Mesodermal cell (in vitro differentiated cells): ENCODE results near the gene POC1B.

Experiments used
- H3K27ac ChIP-seq: 2 replicates; pipeline ENCODE4 v1.7.0; 2013; ENCODE audit warnings: mild to moderate bottlenecking, low read depth, low read length, moderate library complexity; ENCODE audit not compliant: severe bottlenecking
- H3K36me3 ChIP-seq: 2 replicates; pipeline ENCODE4 v1.7.1; 2013; ENCODE audit warnings: mild to moderate bottlenecking, low read length, moderate library complexity; ENCODE audit not compliant: control insufficient read depth, insufficient read depth
- H3K4me1 ChIP-seq: one replicate; pipeline ENCODE4 v1.7.1; 2013; ENCODE audit warnings: mild to moderate bottlenecking, low read length; ENCODE audit not compliant: insufficient read depth, control insufficient read depth, poor library complexity, severe bottlenecking
- H3K4me3 ChIP-seq: 2 replicates; pipeline ENCODE4 v1.7.0; 2013; ENCODE audit warnings: low read length, control low read depth, mild to moderate bottlenecking; ENCODE audit not compliant: insufficient read depth, poor library complexity, severe bottlenecking; ENCODE audit errors: extremely low read depth
- H3K9me3 ChIP-seq: 2 replicates; pipeline ENCODE4 v1.7.1; 2013; ENCODE audit warnings: mild to moderate bottlenecking, low read length, moderate library complexity; ENCODE audit not compliant: control insufficient read depth
- WGBS, 2 experiments: methylation state at CpG; one replicate each; pipeline ENCODE4 v1.1.5; 2013; ENCODE audit warnings: missing lambda C conversion rate in 2 of 2; ENCODE audit not compliant: insufficient coverage in 2 of 2; 5-methylcytosine and 5-hydroxymethylcytosine counted together

Gene POC1B

DNA sequence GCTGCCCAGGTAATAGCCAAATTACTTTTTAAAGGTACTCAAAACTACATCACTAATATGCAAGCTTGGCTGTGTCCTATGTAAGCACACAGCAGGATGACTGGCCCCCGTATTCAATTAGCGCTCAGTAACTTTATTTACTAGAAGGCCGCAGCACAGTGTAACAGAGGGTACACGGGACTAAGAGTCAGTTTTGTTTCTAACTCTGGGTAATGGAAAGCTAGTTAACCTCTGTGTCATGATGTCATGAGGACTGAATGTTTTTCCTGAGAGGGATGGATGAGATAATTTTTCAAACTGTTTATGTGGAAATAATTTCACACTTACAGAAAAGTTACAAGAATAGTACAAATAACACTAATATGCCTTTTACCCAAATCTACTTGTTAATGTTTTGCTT lies 28.4 kb downstream of the POC1B start:
- no peaks in the 10 kb centered on the region for H3K9me3 ChIP-seq
- no peaks in the 10 kb centered on the region for H3K4me1 ChIP-seq
- H3K36me3 ChIP-seq: peaks cover 13% of the 10 kb centered on the region
- no peak overlapping the region for H3K27ac ChIP-seq
- whole genome bisulfite sequencing, 2 experiments: 87 to 97% methylated on average over 4 of the region's 4 CpGs
- H3K4me3 ChIP-seq: no peak overlapping the region

DNA sequence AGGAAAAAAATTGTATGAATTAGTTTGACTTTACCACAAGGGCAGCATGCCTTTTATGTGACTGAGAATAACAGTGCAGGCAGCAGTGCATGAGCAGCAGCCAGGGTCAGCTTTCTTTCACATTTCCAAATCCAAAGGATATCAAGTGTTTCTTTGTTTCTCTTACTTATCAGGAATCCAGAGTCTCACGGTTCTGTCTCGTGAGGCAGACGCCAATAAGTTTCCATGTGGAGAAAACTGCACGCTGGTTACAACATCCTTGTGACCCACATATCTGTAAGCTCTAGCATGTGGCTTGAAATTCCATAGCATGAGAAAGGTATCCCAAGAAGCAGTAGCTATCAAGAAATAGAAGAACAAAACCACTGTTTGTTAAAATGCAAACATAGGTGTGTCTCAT lies 28.8 kb downstream of the POC1B start:
- Histone ChIP-seq H3K4me1 (no peaks in the 10 kb centered on the region), H3K36me3 (peaks cover 13% of the 10 kb centered on the region), H3K27ac (no peak overlapping the region), H3K4me3 (no peak overlapping the region), H3K9me3 (no peaks in the 10 kb centered on the region)
- 90 to 96% methylated on average over 3 to 4 of the region's 4 CpGs for WGBS, 2 experiments

DNA sequence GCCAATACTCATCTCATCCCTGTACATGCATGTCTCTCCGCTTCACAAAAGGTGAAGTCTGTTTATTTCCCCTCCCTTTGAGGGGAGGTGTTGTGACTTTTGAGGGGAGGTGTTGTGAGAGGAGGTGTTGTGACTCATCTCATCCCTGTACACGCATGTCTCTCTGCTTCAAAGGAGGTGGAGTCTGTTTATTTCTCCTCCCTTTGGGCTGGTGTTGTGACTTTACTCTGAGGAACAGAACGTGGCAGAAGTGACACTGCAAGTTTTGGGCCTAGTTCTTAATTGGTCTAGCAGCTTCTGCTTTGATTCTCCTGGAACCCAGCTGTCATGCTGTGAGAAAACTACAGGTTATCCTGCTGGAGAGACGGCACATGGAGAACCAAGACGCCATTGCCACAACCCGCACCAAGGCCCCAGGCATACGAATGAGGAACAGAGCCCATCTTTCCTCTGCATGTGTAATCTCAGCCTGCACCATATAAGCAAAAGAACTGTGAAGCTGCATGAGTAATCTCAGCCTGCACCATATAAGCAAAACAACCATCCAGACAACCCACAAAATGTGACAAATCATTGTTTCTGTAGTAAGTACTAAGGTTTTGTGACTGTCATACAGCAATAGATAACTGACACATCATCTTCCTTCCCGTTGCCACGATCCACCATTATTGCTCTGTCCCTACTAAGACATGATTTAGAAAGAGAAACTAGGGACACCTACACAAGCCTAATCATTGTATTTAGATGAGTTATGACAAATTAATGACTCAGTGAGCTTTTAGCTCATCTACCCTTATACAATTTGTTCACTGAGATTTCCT lies 31.2 kb downstream of the POC1B start:
- H3K9me3 ChIP-seq: no peaks in the 10 kb centered on the region
- 88 to 91% methylated on average over 3 to 5 of the region's 9 CpGs for WGBS, 2 experiments
- no peaks in the 10 kb centered on the region for H3K4me1 ChIP-seq
- H3K36me3 ChIP-seq: peaks cover 18% of the 10 kb centered on the region
- no peak overlapping the region for H3K4me3 ChIP-seq
- H3K27ac ChIP-seq: no peak overlapping the region

DNA sequence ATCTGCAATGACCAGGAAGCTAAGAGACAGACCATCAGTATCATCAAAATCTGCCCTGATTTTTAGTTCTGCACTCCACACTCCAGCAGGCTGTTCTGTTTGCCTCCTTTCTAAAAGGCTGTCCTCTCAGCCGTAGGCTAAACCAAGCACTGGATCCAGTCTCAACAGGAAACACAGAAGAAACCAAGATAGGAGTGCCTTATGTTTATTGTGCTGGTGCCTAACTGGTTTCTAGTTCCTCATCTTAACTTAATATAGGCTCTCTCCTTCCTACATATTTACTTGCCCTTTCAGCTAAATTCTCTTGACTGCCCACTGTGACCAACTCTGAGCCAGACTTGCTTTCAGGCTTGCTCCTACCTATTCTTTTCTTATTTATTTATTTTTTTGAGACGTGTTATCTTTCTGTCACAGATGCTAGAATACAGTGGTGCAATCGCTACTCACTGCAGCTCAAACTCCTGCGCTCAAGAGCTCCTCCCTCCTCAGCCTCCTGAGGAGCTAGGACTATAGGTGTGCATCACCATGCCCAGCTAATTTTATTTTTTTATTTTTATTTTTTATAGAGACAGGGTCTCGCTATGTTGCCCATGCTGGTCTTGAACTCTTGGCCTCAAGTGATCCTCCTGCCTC lies 32.1 kb downstream of the POC1B start:
- H3K4me1 ChIP-seq: no peaks in the 10 kb centered on the region
- no peak overlapping the region for H3K4me3 ChIP-seq
- no peak overlapping the region for H3K27ac ChIP-seq
- H3K36me3 ChIP-seq: peaks cover 24% of the 10 kb centered on the region
- no peaks in the 10 kb centered on the region for H3K9me3 ChIP-seq
- 95 to 100% methylated on average over 3 of the region's 5 CpGs for WGBS, 2 experiments

GRCh38 chr12:89492883-89493282 lies 33.0 kb downstream of the POC1B start:
- WGBS, 2 experiments: 64 to 65% methylated on average over 4 to 5 of the region's 5 CpGs

GRCh38 chr12:89490922-89491321 lies 34.9 kb downstream of the POC1B start:
- Histone ChIP-seq H3K4me1 (no peaks in the 10 kb centered on the region), H3K4me3 (no peak overlapping the region), H3K9me3 (no peaks in the 10 kb centered on the region), H3K36me3 (peaks cover 30% of the 10 kb centered on the region), H3K27ac (no peak overlapping the region)
- 100% methylated on average over 1 of the region's 1 CpG; no CpG with 5 or more reads in 1 of the 2 experiments for WGBS, 2 experiments

More at GRCh38 chr12:89492883-89493282, 33.0 kb downstream of the POC1B start:
- Histone ChIP-seq H3K27ac (no peak overlapping the region), H3K4me3 (no peak overlapping the region), H3K4me1 (no peaks in the 10 kb centered on the region), H3K36me3 (peaks cover 24% of the 10 kb centered on the region), H3K9me3 (no peaks in the 10 kb centered on the region)

- Histone ChIP-seq H3K36me3 (peaks cover 20% of the 10 kb centered on the region), H3K9me3 (no peaks in the 10 kb centered on the region), H3K27ac (no peak overlapping the region), H3K4me1 (no peaks in the 10 kb centered on the region), H3K4me3 (no peak overlapping the region)
- 67 to 84% methylated on average over 2 of the region's 2 CpGs for WGBS, 2 experiments
These were observed 39.6 kb downstream of the POC1B start for GRCh38 chr12:89486264-89486663.

- Histone ChIP-seq H3K4me3 (no peak overlapping the region), H3K9me3 (no peaks in the 10 kb centered on the region), H3K4me1 (no peaks in the 10 kb centered on the region), H3K27ac (no peak overlapping the region), H3K36me3 (peaks cover 15% of the 10 kb centered on the region)
- WGBS, 2 experiments: 80 to 100% methylated on average over 1 of the region's 1 CpG
These were observed 41.4 kb downstream of the POC1B start for GRCh38 chr12:89484470-89484869.

DNA sequence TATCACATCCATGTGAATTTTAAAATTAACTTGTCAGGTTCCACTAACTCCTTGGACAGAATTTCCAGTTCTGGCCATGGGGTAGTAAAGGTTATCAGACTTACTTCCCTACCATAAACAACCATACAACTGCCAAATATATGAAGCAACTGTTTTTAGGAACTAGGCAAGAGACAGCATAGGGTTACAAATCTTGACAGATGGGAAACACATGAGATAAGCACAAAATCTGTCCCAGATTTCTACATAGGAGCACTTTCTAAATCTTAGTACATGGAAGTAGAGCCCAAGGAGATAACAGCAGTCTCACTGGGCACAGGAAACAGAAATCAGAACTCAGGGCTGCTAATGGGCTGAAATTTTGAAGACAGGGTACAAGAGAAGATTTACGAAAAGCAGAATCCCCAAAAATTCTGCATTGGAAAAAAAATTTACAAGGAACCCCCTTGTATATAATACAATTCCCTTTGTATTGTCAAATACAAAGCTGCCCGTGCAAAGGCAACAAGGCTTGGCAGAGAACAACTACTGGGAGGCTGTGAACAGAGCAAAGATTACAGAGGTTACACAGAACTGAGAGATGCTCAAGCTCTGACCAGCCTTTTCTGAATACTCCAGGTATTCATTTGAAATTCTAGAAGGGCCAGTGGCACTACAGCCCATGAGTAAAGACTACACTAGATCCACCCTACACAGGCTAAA lies 44.5 kb downstream of the POC1B start:
- no peaks in the 10 kb centered on the region for H3K36me3 ChIP-seq
- no peak overlapping the region for H3K27ac ChIP-seq
- WGBS, 2 experiments: 100% methylated on average over 1 to 2 of the region's 2 CpGs
- H3K4me1 ChIP-seq: no peaks in the 10 kb centered on the region
- no peak overlapping the region for H3K4me3 ChIP-seq
- H3K9me3 ChIP-seq: no peaks in the 10 kb centered on the region

- Histone ChIP-seq H3K4me3 (no peak overlapping the region), H3K9me3 (no peaks in the 10 kb centered on the region), H3K36me3 (no peaks in the 10 kb centered on the region), H3K4me1 (no peaks in the 10 kb centered on the region), H3K27ac (no peak overlapping the region)
- 100% methylated on average over 1 to 2 of the region's 3 CpGs for WGBS, 2 experiments
These were observed 45.9 kb downstream of the POC1B start for GRCh38 chr12:89479982-89480381.
